ENCODE results near the gene PARVG.

PARVG gene

DNA sequence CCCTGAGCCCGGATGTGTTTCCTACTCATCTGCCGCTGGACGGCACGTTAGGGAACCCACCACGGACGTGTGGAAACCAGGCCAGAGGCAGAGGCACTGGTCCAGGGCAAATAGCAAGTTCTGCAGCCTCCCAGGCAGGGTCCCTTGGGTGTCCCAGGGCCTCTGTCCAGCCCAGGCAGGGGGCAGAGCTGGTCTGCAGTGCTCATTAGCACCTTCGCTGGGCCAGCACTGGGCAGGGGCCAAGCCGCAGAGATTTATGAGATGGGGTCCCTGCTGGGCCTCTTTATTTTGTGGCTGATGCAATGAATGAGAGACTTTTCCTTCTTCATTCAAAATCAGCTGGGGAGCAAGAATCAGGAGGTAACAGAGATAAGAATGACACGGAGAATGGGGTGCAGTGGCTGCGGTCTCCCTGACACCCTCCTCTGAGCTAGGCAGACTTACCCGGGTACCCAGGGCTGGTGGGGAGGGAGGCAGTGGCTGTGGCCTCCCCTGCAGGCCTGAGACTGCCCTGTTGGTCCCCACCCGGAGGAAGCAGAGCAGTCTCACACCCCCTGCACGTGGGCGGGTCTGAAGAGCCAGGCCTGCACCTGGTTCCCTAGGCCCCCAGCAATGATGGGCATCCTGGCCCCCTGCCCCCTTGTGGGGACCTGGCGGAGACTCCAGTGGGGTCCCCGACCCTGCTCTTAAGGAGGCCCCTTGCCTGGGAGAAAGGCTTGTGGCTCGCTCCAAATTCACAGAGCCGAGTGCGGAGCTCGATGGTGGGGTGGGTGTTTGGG is 14.0 kb upstream of the PARVG start:
- TF ChIP-seq, protein P1, sequence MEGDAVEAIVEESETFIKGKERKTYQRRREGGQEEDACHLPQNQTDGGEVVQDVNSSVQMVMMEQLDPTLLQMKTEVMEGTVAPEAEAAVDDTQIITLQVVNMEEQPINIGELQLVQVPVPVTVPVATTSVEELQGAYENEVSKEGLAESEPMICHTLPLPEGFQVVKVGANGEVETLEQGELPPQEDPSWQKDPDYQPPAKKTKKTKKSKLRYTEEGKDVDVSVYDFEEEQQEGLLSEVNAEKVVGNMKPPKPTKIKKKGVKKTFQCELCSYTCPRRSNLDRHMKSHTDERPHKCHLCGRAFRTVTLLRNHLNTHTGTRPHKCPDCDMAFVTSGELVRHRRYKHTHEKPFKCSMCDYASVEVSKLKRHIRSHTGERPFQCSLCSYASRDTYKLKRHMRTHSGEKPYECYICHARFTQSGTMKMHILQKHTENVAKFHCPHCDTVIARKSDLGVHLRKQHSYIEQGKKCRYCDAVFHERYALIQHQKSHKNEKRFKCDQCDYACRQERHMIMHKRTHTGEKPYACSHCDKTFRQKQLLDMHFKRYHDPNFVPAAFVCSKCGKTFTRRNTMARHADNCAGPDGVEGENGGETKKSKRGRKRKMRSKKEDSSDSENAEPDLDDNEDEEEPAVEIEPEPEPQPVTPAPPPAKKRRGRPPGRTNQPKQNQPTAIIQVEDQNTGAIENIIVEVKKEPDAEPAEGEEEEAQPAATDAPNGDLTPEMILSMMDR (IDR thresholded peaks at IDR 0.05; ENCODE audit: low read depth, low read length, missing control alignments): no peak
- DNase-seq (ENCODE audit: extremely low read depth, low read depth): no peak

DNA sequence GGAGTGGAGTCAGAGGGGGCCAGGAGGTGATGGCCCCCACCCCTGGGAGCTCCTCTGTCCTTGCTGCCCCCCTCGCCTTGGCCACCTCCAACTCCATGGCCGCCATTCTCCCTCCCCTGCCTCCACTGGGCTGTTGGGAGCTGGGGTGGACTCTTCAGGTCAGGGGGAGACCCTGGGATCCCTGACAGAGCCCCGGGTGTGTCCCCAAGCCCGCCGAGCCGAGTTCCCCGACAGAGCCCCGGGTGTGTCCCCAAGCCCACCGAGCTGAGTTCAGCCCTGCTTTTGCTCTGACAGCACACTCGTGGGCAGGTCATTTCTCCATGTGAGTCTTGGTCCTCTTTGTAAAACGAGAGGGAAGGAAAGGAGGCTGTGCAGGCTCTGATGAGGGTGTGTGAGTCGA is 13.2 kb upstream of the PARVG start:
- TF ChIP-seq, protein P1 (IDR thresholded peaks at IDR 0.05; ENCODE audit: low read depth, low read length, missing control alignments): no peak
- no peak for DNase-seq (ENCODE audit: extremely low read depth, low read depth)
- H3K4me3 ChIP-seq (replicated peaks; ENCODE audit: low read depth, low read length): no peak overlapping the region

More for the DNA sequence above, 14.0 kb upstream of the PARVG start:
- H3K4me3 ChIP-seq (replicated peaks; ENCODE audit: low read depth, low read length): no peak overlapping the region

DNA sequence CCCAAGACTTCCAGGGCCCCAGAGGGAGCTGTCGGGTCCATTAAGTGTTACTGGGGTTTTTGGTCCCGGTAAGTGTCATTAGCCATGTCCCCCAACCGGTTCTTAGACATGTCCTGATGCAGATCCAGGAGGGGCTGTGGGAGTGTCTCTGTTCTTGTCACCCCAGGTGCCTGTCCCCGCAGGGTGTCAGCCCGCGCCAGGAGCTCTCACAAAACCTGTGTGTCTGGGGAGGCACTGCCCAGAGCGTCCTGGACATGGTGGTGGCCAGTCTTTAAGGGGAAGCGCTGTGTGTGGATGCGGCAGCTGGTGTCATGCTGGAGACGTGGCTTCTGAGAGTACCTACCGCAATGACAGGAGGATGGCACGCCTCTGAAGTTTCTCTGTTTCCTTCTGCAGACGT is 12.5 kb upstream of the PARVG start:
- H3K4me3 ChIP-seq (replicated peaks; ENCODE audit: low read depth, low read length): no peak overlapping the region
- TF ChIP-seq, protein P1 (IDR thresholded peaks at IDR 0.05; ENCODE audit: low read depth, low read length, missing control alignments): no peak
- DNase-seq (ENCODE audit: extremely low read depth, low read depth): no peak

DNA sequence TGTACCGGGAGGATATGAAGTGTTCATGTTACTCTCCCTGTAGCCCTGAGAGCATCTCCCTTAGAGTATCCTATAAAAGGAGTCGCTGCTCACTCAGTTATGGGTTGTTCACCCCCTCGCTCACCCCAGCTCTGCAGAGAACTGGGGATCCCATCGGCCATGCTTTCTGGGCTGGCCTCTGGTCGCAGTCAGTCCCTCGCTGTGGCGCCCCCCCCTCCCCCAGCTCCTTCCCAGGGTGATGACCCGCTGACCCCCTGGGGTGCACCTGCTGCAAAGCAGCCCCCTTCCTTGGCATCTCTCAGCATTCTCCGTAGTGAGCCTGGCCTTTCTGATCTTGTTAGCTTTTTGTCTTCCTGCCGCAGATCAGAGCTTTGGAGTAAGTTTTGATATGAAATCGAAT is 10.3 kb upstream of the PARVG start:
- TF ChIP-seq, protein P1 (IDR thresholded peaks at IDR 0.05; ENCODE audit: low read depth, low read length, missing control alignments): no peak
- no peak for DNase-seq (ENCODE audit: extremely low read depth, low read depth)
- H3K4me3 ChIP-seq (replicated peaks; ENCODE audit: low read depth, low read length): no peak overlapping the region

DNA sequence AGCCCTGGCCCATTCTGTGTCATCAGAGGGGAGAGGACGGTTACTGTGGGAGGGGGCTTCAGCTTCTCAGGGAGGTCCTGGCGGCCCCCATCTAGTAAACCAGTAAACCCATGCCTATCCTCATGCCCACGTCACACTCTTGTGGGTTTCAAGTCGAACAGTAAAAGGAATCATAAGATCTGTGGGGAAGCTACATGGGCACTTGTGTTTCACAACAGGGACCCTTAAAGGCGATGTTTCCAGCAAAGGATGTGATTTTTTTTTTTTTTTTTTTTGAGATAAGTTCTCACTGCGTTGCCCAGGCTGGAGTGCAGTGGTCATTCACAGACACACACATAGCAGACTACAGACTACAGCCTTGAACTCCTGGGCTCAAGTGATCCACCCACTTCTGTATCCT is 9.2 kb upstream of the PARVG start:
- no peak for DNase-seq (ENCODE audit: extremely low read depth, low read depth)
- TF ChIP-seq, protein P1 (IDR thresholded peaks at IDR 0.05; ENCODE audit: low read depth, low read length, missing control alignments): no peak

DNA sequence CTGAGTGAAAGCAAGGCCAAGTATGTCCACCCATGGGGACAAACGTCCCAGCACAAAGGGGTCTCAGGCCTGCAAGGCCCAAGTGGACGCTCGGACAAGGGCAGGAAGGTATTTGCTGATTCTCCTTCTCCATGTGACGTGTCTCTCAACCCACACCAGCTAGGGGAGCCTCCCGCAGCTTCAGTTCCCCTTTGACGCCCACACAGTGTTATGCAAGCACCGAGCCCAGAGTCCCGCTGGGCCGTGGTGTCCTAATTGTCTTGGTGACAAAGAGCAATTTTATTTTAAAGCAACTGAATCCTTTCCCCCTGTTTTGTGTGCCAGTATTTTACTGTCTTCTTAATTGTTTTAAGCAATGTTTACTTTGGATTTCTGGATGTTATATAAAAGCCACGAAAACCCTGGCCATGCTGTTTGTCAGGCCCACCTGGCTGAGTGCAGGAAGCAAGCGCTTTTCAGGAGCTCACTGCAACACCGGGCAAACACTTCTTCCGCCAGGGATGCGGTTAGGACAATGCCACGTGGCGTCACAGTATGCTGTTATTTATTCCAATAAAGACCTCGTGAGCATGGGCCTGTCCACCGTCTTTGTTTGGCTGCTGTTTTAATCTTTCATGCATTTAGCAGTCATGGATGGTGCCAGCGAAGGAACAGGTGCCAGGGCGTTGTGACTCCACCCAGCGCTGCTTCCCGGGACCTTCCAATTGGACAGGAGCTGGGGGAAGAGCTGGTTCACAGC is 8.2 kb upstream of the PARVG start:
- TF ChIP-seq, protein P1 (IDR thresholded peaks at IDR 0.05; ENCODE audit: low read depth, low read length, missing control alignments): no peak
- DNase-seq (ENCODE audit: extremely low read depth, low read depth): no peak
- no peak overlapping the region for H3K4me3 ChIP-seq (replicated peaks; ENCODE audit: low read depth, low read length)

More for the DNA sequence above, 9.2 kb upstream of the PARVG start:
- no peak overlapping the region for H3K4me3 ChIP-seq (replicated peaks; ENCODE audit: low read depth, low read length)
